NCI-H345 treated with DMSO at 0.1 percent for 48 hours (cell line): ENCODE data around the gene PRKAA2.
"Not testable (repeated sequence)": the region's sequence is repeated elsewhere in the genome, so short reads cannot be mapped to it uniquely, and the experiment has no call there.

Experiments used
- DNase-seq: peaks from one replicate; lab custom pipeline; 2025; ENCODE audit not compliant: unreplicated experiment; lab: John Stamatoyannopoulos, UW

The PRKAA2 gene

DNA sequence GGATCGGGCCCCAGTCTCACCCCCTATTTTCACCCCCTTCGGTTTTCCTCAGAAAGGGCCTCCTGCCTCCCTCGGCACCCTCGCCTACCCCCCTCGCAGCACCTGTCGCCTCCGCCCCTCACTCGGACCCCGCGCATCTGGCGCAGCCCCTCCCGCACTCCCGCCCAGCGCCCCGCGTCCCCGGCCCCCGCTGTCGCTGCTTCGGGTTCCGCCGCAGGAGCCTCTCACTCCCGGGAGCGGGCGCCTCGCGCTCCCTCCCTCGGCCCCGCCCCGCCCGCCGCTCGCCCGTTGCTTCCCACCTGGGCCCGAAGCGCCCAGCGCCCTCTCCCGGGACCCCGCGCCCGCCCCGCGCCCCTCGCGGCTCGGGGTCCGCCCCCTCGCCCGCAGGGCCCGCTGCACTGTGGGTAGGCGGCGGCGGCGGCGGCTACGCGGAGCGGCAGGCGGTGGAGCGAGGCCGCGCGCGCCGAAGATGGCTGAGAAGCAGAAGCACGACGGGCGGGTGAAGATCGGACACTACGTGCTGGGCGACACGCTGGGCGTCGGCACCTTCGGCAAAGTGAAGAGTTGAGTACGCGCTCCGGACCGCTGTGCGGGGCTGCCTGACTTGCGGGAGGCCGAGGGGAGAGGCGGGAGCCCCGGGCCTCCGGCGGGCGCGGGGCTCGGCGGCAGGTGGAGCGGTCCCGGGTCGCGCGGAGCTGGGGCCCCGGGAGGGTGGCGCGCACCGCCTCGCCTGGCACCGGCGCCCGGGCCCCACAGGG lies at the start of gene PRKAA2:
Gene PRKAA2 (plus strand): TSS at position 396 of the 758 bp plus-strand sequence. CDS start 74 bp downstream, at position 470.
- DNase-seq, result no peak

DNA sequence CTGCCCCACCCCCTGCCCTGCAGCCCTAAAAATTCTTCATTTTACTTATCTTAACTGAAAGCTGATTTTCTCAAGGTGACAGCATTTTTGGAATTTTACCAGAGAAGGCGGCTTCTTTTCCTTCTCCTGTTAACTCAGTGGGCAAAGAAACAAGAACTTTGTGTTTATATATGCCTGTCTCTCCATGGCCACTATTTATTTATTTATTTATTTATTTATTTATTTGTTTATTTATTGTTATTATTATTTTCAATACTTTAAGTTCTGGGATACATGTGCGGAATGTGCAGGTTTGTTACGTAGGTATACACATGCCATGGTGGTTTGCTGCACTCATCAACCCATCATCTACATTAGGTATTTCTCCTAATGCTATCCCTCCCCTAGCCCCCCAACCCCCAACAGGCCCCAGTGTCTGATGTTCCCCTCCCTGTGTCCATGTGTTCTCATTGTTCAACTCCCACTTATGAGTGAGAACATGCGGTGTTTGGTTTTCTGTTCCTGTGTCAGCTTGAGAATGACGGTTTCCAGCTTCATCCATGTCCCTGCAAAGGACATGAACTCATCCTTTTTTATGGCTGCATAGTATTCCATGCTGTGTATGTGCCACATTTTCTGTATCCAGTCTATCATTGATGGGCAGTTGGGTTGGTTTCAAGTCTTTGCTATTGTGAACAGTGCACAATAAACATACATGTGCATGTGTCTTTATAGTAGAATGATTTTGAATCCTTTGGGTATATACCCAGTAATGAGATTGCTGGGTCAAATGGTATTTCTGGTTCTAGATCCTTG lies 49.5 kb upstream of the PRKAA2 start:
- DNase-seq, result not testable (repeated sequence)

DNA sequence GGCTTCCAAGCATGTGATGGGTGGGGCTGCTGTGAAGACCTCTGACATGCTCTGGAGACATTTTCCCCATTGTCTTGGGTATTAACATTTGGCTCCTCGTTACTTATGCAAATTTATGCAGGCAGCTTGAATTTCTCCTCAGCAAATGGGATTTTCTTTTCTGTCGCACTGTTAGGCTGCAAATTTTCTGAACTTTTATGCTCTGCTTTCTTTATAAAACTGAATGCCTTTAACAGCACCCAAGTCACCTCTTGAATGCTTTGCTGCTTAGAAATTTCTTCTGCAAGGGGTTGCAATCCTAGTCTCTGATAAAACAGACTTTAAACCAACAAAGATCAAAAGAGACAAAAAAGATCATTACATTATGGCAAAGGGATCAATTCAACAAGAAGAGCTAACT lies 35.0 kb upstream of the PRKAA2 start:
- DNase-seq, result not testable (repeated sequence)

DNA sequence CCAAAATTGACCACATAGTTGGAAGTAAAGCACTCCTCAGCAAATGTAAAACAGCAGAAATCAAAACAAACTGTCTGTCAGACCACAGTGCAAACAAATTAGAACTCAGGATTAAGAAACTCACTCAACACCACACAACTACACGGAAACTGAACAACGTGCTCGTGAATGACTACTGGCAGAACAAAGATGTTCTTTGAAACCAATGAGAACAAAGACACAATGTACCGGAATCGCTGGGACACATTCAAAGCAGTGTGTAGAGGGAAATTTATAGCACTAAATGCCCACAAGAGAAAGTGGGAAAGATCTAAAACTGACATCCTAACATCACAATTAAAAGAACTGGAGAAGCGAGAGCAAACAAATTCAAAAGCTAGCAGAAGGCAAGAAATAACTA lies 34.3 kb upstream of the PRKAA2 start:
- not testable (repeated sequence) for DNase-seq

DNA sequence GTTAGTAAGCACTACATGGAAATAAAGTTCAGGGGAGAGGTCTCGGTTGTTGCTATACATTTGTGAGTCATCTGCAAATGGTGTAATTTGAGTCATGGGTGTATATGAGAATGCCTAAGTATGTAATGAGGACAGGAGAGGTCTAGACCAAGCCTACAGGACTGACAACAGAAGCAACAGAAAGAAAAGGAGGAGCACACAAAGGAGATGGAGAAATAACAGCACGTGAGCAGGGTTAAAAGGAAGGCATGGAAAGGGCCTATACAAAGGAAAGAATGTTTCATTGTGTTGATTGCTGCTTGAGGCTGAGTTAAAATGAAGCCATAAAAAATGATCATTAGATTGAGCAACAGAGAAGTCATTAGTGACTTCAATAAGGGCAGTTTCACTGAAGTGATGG lies 28.0 kb upstream of the PRKAA2 start:
- no peak for DNase-seq

DNA sequence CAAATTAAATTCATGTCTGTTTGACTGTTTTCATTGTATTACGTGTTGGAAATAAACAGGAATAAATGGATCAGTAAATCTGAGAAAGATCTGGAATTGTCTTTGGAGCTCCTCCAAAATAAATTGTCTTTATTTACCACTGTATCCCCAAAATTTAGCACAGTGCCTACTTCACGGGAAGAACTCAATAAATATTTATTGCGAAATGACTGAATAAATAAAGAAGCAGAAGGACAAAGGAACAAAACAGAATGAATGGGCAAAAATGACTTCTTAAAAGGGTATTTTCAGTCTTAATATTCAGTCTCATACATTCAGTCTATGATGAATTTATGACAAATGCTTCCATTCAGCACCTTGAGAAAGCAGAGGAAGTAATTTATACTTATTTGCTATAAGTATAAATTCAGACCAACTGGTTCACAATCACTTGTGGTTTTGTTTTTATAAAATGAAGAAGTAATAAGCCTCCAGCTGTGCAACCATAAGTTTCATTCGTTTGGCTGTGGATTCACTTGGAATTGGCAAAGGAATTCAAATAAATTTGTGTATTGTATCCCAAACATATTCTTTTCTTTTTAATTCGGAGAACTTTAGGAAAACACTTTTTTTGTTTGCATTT lies 19.2 kb upstream of the PRKAA2 start:
- DNase-seq, result no peak

DNA sequence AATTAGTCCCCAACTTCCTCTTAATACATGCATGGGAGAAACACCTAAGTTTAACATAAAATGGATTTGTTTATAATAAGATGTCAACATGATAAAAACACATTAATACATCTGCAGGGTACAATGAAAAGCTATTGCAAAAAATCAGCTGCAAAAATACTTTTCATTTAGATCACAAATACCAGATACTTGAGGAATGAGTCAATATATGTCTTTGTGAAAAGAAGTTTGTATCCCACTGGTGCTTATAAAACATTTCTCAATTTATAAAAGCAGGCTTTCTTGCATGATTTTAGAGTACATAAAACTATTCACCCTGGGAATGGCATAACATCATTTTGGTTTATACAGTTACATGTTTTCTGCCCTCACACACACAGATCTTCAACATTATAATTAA lies 18.6 kb upstream of the PRKAA2 start:
- DNase-seq, result no peak

DNA sequence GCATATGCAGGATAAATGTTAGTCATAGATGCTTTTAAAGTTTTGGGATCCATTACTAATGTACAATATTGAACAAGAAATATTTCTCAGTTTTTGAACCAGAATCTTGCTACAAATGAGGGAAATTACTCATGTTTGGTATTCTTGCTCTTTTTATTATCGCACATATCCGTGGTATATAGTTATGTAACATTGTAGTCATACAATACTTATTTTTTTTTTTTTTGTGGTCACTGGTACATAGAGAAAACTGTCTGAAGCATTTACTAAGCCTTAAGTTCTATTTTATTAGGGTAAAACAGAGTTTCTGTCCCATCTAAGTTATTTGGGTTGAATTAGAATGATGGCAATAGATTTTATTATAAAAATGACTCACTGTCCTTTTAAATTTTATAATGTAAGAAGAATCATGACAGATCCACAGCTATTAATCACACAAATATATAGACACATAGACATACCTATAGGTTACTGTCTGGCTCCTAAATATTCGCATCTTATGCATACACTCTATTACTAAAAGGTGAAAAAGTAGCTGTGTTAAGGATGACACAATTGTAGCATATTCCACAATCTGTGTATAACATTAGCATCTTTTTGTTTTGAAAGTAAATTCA lies 18.0 kb upstream of the PRKAA2 start:
- DNase-seq, result no peak

DNA sequence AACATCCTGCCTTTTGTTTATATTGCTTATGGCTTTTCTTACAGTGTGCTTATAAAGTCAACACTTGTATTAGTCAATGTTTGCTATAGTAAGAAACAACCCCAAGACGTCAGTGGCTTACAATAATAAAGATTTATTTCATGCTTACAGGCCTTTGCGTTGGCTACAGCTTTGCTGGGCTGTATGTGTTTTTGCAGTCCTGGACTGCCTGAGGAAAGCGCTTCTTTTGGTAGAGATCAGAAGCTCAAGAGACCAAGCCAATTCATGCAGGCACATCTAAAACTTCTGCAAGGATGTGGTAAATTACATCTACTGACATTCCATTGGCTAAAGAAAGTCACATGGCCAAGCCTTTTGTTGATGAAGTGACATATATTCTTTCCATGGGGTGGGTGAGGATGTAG lies 17.5 kb upstream of the PRKAA2 start:
- no peak for DNase-seq

DNA sequence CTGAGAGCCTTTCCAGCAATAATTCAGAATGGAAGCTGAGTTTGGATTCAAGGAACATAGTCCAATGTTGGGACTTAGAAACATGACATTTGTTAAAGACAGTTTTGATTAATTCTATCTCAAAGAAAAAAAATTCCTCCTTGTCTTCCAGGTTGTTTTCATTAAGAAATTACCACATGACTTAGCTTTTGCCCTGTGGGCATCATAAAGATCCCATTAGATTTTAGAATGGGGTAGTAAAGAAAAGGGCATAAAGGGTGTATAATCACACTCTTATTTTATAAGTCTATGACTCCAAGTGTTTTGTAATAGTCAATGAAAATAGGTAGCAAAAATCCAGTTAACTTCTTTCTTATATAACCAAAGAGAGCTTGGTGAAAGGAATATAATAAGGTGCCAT lies 14.3 kb upstream of the PRKAA2 start:
- no peak for DNase-seq

DNA sequence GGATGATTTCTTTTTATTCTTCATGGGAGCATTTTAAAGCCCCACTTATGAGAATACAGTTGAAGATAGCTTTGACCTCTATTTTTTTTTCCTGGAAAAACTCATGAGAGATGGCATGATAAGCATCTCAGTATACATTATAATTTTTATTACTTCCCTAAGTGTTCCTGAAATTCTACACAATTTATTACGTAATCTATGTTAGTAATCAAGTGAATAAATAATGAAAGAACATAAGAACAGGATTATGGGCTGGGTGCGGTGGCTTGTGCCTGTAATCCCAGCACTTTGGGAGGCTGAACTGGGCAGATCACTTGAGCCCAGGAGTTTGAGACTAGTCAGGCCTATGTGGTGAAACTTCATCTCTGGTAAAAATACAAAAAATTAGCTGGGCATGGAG lies 13.2 kb upstream of the PRKAA2 start:
- no peak for DNase-seq

DNA sequence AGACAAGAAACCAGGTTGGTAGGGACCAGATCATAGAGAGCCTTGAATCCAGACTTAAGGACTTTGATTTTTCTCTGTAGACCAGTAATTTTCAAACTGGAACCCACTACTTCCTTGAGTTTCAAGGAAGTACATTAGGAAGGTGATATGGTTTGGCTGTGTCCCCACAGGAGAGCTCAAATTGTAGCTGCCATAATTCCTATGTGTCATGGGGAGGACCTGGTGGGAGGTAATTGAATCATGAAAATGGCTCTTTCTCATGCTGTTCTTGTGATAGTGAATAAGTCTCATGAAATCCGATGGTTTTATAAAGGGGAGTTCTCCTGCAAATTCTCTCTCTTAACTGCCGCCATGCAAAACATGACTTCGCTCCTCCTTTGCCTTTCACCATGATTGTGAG lies 10.1 kb upstream of the PRKAA2 start:
- DNase-seq, result no peak

DNA sequence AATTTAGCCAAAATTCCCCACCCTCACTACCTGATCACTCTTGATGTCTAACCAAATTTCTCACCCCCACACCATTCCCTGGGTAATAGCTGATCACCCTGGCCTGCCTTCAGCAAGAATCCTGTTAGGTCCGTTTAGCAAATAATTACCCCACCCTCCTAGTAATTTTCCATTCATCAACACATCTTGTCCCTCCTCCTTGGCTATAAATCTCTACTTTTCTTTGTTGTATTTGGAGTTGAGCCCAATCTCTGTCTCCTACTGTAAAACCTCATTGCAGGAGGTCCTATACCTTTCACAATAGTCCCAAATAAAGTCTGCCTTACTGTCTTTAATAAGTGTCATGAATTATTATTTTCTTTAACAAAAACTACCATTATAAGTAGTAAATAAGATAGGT lies 6.9 kb upstream of the PRKAA2 start:
- DNase-seq, result no peak

DNA sequence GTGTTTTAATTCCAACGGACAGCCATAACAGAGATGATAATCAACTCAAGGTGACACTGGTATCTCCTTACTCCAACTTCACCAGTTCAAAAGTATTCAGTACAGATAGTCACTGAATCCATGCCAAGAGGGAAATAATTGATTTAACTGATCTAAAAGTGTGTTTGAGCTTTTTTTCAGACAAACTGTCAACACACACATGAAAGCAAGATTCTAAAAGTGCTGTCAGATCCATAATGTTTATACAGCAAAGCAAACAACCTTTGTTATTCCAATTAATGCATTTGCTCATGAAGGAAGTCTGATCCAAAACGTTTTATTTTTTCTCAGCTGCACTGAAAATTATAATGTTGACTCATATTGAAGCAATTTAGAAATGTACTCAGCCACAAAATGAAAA lies 5.9 kb upstream of the PRKAA2 start:
- DNase-seq, result no peak

DNA sequence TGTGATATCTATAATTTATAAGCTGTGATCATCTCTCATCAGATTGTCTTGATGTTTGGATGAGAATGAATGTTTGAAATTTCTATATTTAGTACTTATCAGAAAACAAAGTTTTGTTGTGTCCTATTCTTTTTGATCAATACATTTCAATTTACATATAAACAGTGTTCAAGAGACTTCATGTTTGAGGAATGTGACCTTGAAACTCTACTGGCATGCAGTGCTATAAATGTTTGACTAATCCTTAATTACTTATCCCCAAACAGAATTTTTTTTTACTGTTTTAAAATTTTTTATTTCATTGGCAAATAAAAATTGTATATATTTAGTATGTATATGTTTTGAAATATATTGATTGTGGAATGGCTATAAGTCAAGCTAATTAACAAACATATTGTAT lies 1.5 kb upstream of the PRKAA2 start:
- DNase-seq, result no peak

DNA sequence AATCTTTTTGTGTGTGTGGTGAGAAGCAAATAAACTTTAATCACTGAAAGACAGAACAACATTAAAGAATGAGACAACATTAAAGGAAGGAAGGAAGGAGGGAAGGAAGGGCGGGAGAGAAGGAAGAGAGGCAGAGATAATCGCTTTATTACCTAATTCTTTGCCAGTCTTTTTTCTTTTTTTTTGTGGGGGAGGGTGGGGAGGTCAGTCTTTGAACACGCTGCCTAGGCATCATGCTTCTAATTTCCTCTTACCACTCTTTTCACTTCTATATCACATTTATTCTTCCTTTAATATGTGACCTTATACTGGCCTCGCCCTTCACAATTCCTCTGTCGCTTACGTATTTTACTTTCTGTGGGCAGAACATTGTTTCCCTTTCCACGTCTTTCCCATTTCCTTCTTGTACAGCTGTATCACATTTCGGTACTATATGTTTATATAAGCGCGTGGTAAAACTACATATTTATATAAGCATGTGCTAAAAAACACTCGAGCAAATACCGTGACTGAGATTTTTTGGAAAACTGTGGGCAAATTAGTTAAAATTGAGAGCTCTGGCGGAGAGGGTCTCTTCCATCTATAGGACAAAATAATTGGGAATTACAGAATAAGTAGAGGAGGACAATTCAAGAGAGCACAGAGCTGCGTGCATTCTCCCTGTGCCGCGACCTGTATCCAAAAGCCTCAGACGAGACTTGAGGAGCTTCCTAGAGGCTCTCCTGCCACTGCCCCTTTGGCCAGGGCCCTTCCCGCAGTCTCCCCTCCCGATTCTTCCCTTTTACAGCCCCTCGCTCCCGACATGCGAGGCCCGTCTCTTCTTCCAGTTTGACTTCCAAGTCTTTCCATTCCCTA lies 823 bp upstream of the PRKAA2 start:
- no peak for DNase-seq

DNA sequence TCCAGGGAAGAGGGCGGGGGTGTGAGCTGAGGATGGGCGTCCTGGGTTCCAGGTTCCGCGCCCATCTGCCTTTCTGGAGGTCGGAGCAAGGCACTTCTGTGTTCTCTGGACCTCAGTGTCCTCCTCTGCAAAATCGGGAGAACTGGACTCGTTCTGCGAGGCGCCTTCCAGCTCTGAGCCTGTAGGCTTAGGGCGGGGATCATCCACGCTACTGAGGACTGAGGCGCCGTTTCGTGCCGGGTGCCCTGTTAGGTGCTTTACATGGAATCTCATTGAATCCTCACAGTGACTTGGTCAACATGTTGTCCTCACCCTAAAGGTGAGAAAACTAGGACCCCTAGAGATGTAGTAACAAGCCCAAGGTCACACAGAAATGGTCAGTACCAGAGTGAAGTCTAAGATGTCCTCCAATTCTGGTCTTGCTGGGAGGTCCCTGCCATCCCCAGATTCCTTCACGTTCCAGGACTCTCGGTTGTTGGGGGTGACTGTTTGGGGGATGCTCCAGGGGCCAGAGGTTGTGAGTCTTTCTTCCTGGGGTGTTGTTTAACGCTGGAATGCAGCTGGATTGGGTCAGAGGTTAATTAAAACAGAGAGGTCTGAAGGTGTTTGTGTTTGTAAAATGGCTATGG lies 677 bp downstream of the PRKAA2 start:
- peak; percentile 13 for DNase-seq

DNA sequence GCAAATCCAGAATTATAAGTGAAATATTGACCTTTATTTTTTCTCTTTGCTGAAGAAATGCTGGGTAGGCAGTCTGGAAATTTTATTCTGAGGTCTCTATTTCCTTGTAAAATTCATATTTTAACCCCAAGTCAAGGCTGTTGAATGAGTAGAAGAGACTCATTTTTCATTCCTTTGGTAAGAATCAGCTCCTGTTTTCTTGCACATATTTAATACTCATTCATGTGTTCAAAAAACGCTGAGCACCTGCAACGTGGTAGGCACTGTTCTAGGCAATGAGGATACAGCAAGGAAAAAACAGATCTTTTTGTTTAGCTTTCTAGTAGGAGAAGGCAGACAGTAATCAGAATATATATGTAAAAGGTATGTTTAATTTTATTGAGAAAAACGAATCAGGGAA lies 1.5 kb downstream of the PRKAA2 start:
- DNase-seq, result no peak

DNA sequence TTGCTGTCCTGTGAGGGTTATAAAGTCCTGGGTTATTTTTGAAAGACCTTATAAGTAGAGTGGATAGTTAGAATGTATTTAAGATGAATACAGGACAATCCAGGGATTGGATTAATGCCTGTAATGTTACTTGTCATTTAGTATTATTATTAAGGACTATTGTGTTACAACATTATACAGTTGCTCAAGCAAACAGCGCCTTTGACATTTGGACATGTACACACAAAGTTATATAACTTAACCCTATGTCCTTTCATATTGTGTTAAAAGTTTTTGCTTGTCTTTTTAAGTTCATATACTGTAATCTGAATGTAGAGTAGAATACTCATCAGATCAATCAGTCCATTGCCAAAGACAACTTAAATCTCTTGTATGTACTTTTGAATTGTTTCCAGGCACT lies 2.0 kb downstream of the PRKAA2 start:
- DNase-seq, result no peak

DNA sequence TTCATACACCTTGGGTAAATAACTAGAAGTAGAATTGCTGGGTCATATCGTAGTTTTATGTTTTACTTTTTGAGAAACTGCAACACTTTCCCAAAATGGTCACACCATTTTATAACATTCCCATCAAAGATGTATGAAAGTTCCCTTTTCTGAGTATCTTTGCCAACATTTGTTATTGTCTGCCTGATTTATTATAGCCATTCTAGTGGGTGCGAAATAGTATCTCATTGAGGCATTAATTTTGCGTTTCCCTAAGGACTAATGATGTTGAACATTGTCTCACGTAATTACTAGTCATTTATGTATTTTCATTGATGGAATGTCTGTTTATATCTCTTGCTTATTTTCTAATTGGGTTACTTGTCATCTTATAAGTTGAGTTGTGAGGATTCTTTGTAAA lies 3.4 kb downstream of the PRKAA2 start:
- DNase-seq, result no peak
